Central memory CD8-positive, alpha-beta T cell (primary cell): ENCODE data around the gene OLFML3.
"Not testable (repeated sequence)": the region's sequence is repeated elsewhere in the genome, so short reads cannot be mapped to it uniquely, and the experiment has no call there.

Experiments
- ATAC-seq: fragments of 150-1000 bp; cut with Tn5 transposase; replicated peaks from 2 replicates; pipeline ENCODE4 v1.10.0; 2022; ENCODE audit warnings: mild to moderate bottlenecking, moderate FRiP score, moderate number of reproducible peaks; ENCODE audit not compliant: poor library complexity, severe bottlenecking; ENCODE audit errors: extremely low read depth
- DNase-seq, 2 donors: peaks; one replicate each; pipeline ENCODE4 v3.0.0; 2021; ENCODE audit warnings: low spot score in 2 of 2
- H3K27ac Mint-ChIP-seq: one replicate; pipeline ENCODE4 v1.8.0; 2022; ENCODE audit warnings: low read depth, mild to moderate bottlenecking, moderate library complexity, mixed read lengths
- H3K27me3 Mint-ChIP-seq: one replicate; pipeline ENCODE4 v1.8.0; 2022; ENCODE audit warnings: mixed read lengths
- H3K36me3 Mint-ChIP-seq: one replicate; pipeline ENCODE4 v1.8.0; 2022; ENCODE audit warnings: mild to moderate bottlenecking, moderate library complexity, mixed read lengths; ENCODE audit not compliant: insufficient read depth
- H3K4me1 Mint-ChIP-seq: one replicate; pipeline ENCODE4 v1.8.0; 2022; ENCODE audit warnings: mixed read lengths
- H3K4me3 Mint-ChIP-seq: one replicate; pipeline ENCODE4 v1.8.0; 2022; ENCODE audit warnings: mild to moderate bottlenecking, moderate library complexity, mixed read lengths
- H3K9me3 Mint-ChIP-seq: one replicate; pipeline ENCODE4 v1.8.0; 2022; ENCODE audit warnings: mixed read lengths

Gene OLFML3

GRCh38 chr1:113942527-113942926 lies 36.7 kb upstream of the OLFML3 start:
- no peaks in the 10 kb centered on the region for H3K9me3 Mint-ChIP-seq
- H3K4me1 Mint-ChIP-seq, result peaks cover 78% of the 10 kb centered on the region
- peaks cover 45% of the 10 kb centered on the region for H3K36me3 Mint-ChIP-seq

GRCh38 chr1:113943028-113943811 lies 36.1 kb upstream of the OLFML3 start:
- H3K36me3 Mint-ChIP-seq, result peaks cover 41% of the 10 kb centered on the region
- ATAC-seq, result no peak
- no peaks in the 10 kb centered on the region for H3K27me3 Mint-ChIP-seq
- H3K9me3 Mint-ChIP-seq, result no peaks in the 10 kb centered on the region
- H3K4me1 Mint-ChIP-seq, result peaks cover 78% of the 10 kb centered on the region
- no peak for DNase-seq
- peak overlapping the region; percentile 47 for H3K27ac Mint-ChIP-seq
- H3K4me3 Mint-ChIP-seq, result no peak overlapping the region

More at GRCh38 chr1:113942527-113942926, 36.7 kb upstream of the OLFML3 start:
- ATAC-seq (no peak), DNase-seq (no peak)
- no peak overlapping the region for H3K4me3 Mint-ChIP-seq
- H3K27ac Mint-ChIP-seq, result peak overlapping the region; percentile 76
- H3K27me3 Mint-ChIP-seq, result no peaks in the 10 kb centered on the region

- DNase-seq (no peak), ATAC-seq (no peak)
- H3K4me3 Mint-ChIP-seq, result no peak overlapping the region
- no peaks in the 10 kb centered on the region for H3K9me3 Mint-ChIP-seq
- no peaks in the 10 kb centered on the region for H3K27me3 Mint-ChIP-seq
- peaks cover 40% of the 10 kb centered on the region for H3K36me3 Mint-ChIP-seq
- peak overlapping the region; percentile 27 for H3K27ac Mint-ChIP-seq
- H3K4me1 Mint-ChIP-seq, result peaks cover 66% of the 10 kb centered on the region
These were observed 33.9 kb upstream of the OLFML3 start for GRCh38 chr1:113945329-113945728.

- DNase-seq, result no peak
- Mint-ChIP-seq H3K27ac (peak overlapping the region; percentile 27), H3K4me1 (peaks cover 58% of the 10 kb centered on the region), H3K4me3 (peak overlapping the region; percentile 45), H3K27me3 (no peaks in the 10 kb centered on the region), H3K36me3 (peaks cover 32% of the 10 kb centered on the region), H3K9me3 (no peaks in the 10 kb centered on the region)
- no peak for ATAC-seq
These were observed 33.2 kb upstream of the OLFML3 start for GRCh38 chr1:113946112-113946511.

- H3K27me3 Mint-ChIP-seq, result no peaks in the 10 kb centered on the region
- no peak for DNase-seq
These were observed 32.4 kb upstream of the OLFML3 start for GRCh38 chr1:113946678-113947387.

GRCh38 chr1:113947388-113948107 lies 31.7 kb upstream of the OLFML3 start:
- peaks cover 62% of the 10 kb centered on the region for H3K4me1 Mint-ChIP-seq
- no peaks in the 10 kb centered on the region for H3K27me3 Mint-ChIP-seq
- no peaks in the 10 kb centered on the region for H3K9me3 Mint-ChIP-seq
- H3K27ac Mint-ChIP-seq, result peak overlapping the region; percentile 92
- H3K36me3 Mint-ChIP-seq, result peaks cover 28% of the 10 kb centered on the region
- ATAC-seq, result peak; percentile 68
- DNase-seq, result no peak
- peak overlapping the region; percentile 60 for H3K4me3 Mint-ChIP-seq

More at GRCh38 chr1:113946678-113947387, 32.4 kb upstream of the OLFML3 start:
- Mint-ChIP-seq H3K27ac (peak overlapping the region; percentile 92), H3K4me3 (peak overlapping the region; percentile 60), H3K4me1 (peaks cover 61% of the 10 kb centered on the region), H3K9me3 (no peaks in the 10 kb centered on the region), H3K36me3 (peaks cover 31% of the 10 kb centered on the region)
- peak; percentile 26 for ATAC-seq

- not testable (repeated sequence) for DNase-seq, ATAC-seq, H3K4me3 Mint-ChIP-seq, H3K9me3 Mint-ChIP-seq, H3K27me3 Mint-ChIP-seq
- Mint-ChIP-seq H3K36me3 (peaks cover 26% of the 10 kb centered on the region), H3K27ac (peak overlapping the region; percentile 92), H3K4me1 (peaks cover 59% of the 10 kb centered on the region)
These were observed 31.1 kb upstream of the OLFML3 start for GRCh38 chr1:113948151-113948550.

- Mint-ChIP-seq H3K9me3 (no peaks in the 10 kb centered on the region), H3K36me3 (peaks cover 29% of the 10 kb centered on the region), H3K4me3 (no peak overlapping the region), H3K27ac (peak overlapping the region; percentile 92), H3K4me1 (peaks cover 59% of the 10 kb centered on the region), H3K27me3 (no peaks in the 10 kb centered on the region)
- DNase-seq, result no peak
- ATAC-seq, result no peak
These were observed 30.3 kb upstream of the OLFML3 start for GRCh38 chr1:113949007-113949406.

- peaks cover 34% of the 10 kb centered on the region for H3K36me3 Mint-ChIP-seq
- no peaks in the 10 kb centered on the region for H3K27me3 Mint-ChIP-seq
- no peak overlapping the region for H3K27ac Mint-ChIP-seq
- H3K4me3 Mint-ChIP-seq, result no peak overlapping the region
- H3K9me3 Mint-ChIP-seq, result no peaks in the 10 kb centered on the region
- no peak for DNase-seq
- peaks cover 44% of the 10 kb centered on the region for H3K4me1 Mint-ChIP-seq
- ATAC-seq, result no peak
These were observed 28.4 kb upstream of the OLFML3 start for GRCh38 chr1:113950908-113951307.

- peak overlapping the region; percentile 19 for H3K27ac Mint-ChIP-seq
These were observed 27.6 kb upstream of the OLFML3 start for GRCh38 chr1:113951719-113952118.

GRCh38 chr1:113957984-113958383 lies 21.3 kb upstream of the OLFML3 start:
- Mint-ChIP-seq H3K27ac (no peak overlapping the region), H3K4me3 (no peak overlapping the region), H3K4me1 (peaks cover 10% of the 10 kb centered on the region), H3K27me3 (no peaks in the 10 kb centered on the region), H3K9me3 (no peaks in the 10 kb centered on the region), H3K36me3 (peaks cover 77% of the 10 kb centered on the region)
- DNase-seq (no peak), ATAC-seq (no peak)

More at GRCh38 chr1:113951719-113952118, 27.6 kb upstream of the OLFML3 start:
- H3K9me3 Mint-ChIP-seq, result no peaks in the 10 kb centered on the region
- H3K4me1 Mint-ChIP-seq, result peaks cover 36% of the 10 kb centered on the region
- H3K27me3 Mint-ChIP-seq, result no peaks in the 10 kb centered on the region
- DNase-seq (no peak), ATAC-seq (no peak)
- peaks cover 38% of the 10 kb centered on the region for H3K36me3 Mint-ChIP-seq
- no peak overlapping the region for H3K4me3 Mint-ChIP-seq

- Mint-ChIP-seq H3K27ac (no peak overlapping the region), H3K9me3 (no peaks in the 10 kb centered on the region), H3K4me1 (peaks cover 14% of the 10 kb centered on the region), H3K4me3 (no peak overlapping the region), H3K27me3 (no peaks in the 10 kb centered on the region), H3K36me3 (peaks cover 76% of the 10 kb centered on the region)
- no peak for ATAC-seq
- no peak for DNase-seq
These were observed 20.6 kb upstream of the OLFML3 start for GRCh38 chr1:113958691-113959090.
